Fibroblast of the aortic adventitia (primary cell): ENCODE data around the gene SUGP1. TPM values are rescaled to one million over a fixed set of nuclear protein-coding genes. Genes with fewer than 3 reads are reported as not detected.
A peak's percentile ranks its signal among the peaks of the same experiment; 100 is the strongest.

Experiments used
- DNase-seq: peaks from one replicate; pipeline ENCODE4 v3.0.0-alpha.2; 2010; ENCODE audit warnings: low read depth
- H3K4me3 ChIP-seq: 2 replicates; pipeline ENCODE4 v1.5.1; 2011; ENCODE audit warnings: low read depth, mild to moderate bottlenecking, control low read depth, low read length, moderate library complexity
- total RNA-seq: library from RNA; depleted of rRNA; stranded (reverse); fragments of >200 nt; gene quantifications from 2 replicates; pipeline ENCODE4 v1.2.3, GENCODE V29; 2012; ENCODE audit warnings: low replicate concordance
- TF ChIP-seq, protein P1 (sequence below): IDR thresholded peaks from 2 replicates; pipeline ENCODE4 v1.5.1; 2011; ENCODE audit warnings: mild to moderate bottlenecking, low read length, control low read depth, inconsistent platforms; ENCODE audit not compliant: insufficient read depth

SUGP1 gene
- total RNA-seq: 22.6 and 32.4 TPM in 2 replicates

- DNase-seq: peak; percentile 92
- peak within 1 kb of the TSS; percentile 98 for H3K4me3 ChIP-seq
- TF ChIP-seq, protein P1, sequence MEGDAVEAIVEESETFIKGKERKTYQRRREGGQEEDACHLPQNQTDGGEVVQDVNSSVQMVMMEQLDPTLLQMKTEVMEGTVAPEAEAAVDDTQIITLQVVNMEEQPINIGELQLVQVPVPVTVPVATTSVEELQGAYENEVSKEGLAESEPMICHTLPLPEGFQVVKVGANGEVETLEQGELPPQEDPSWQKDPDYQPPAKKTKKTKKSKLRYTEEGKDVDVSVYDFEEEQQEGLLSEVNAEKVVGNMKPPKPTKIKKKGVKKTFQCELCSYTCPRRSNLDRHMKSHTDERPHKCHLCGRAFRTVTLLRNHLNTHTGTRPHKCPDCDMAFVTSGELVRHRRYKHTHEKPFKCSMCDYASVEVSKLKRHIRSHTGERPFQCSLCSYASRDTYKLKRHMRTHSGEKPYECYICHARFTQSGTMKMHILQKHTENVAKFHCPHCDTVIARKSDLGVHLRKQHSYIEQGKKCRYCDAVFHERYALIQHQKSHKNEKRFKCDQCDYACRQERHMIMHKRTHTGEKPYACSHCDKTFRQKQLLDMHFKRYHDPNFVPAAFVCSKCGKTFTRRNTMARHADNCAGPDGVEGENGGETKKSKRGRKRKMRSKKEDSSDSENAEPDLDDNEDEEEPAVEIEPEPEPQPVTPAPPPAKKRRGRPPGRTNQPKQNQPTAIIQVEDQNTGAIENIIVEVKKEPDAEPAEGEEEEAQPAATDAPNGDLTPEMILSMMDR: peak; percentile 48
Observed at GRCh38 chr19:19320361-19321140, at the start of gene SUGP1, which contains the start of gene MAU2. SUGP1 (minus strand) TSS chr19:19320509; CDS start chr19:19320496, 13 bp downstream. MAU2 (plus strand) TSS chr19:19320829; CDS start chr19:19320860, 31 bp downstream.

- DNase-seq: no peak
- H3K4me3 ChIP-seq: no peak overlapping the region
- TF ChIP-seq, protein P1: no peak
Observed at GRCh38 chr19:19368087-19368486, 47.8 kb upstream of the SUGP1 start.

DNA sequence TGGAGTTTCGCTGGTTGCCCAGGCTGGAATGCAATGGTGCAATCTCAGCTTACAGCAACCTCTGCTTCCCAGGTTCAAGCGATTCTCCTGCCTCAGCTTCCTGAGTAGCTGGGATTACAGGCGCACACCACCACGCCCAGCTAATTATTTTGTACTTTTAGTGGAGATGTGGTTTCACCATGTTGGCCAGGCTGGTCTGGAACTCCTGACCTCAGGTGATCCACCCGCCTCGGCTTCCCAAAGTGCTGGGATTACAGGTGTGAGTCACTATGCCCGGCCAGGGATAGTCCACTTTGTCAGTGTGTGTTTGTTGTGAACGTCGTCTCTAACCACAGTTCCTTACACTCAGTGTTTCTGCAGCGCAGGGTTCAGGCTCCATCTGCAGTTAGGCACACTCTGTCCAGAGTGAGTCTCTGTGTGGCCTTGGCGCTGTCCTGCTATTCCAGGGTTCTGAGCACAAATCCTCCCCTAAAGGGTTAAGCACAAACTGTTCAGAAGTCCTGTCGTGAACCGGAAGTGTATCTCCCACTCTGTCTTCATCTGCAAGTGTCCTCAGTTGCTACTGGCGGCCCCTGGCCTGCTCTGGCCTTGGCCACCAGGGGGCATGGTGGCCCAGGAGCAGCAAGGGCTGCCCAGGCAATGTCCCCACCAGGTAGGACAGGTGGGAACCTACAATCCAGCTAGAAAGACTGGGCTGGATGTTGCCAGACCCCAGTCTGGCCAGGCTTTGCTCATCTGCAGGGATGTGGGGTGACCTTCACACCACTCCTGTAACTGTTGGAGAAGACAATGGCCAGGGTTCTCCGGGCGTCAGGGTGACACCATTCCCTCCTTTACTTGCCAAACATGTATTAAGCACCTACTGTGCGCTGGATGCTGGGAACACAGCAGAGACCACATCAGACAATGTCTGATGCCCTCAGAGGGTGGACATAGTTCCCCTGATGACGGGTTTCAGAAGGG is 46.4 kb upstream of the SUGP1 start:
- H3K4me3 ChIP-seq: no peak overlapping the region
- DNase-seq: peak; percentile 58
- TF ChIP-seq, protein P1: peak; percentile 97

GRCh38 chr19:19362075-19362474 is 41.8 kb upstream of the SUGP1 start:
- DNase-seq: no peak
- no peak overlapping the region for H3K4me3 ChIP-seq

GRCh38 chr19:19361075-19361594 is 40.8 kb upstream of the SUGP1 start:
- peak; percentile 87 for DNase-seq
- H3K4me3 ChIP-seq: no peak overlapping the region
- TF ChIP-seq, protein P1: peak; percentile 88

More at GRCh38 chr19:19362075-19362474, 41.8 kb upstream of the SUGP1 start:
- TF ChIP-seq, protein P1: no peak

GRCh38 chr19:19356901-19357566 is 36.7 kb upstream of the SUGP1 start:
- TF ChIP-seq, protein P1: no peak

More at GRCh38 chr19:19356901-19357566, 36.7 kb upstream of the SUGP1 start:
- no peak overlapping the region for H3K4me3 ChIP-seq
- no peak for DNase-seq
